ENCODE measurements around the gene ACOXL.

The ACOXL gene

DNA sequence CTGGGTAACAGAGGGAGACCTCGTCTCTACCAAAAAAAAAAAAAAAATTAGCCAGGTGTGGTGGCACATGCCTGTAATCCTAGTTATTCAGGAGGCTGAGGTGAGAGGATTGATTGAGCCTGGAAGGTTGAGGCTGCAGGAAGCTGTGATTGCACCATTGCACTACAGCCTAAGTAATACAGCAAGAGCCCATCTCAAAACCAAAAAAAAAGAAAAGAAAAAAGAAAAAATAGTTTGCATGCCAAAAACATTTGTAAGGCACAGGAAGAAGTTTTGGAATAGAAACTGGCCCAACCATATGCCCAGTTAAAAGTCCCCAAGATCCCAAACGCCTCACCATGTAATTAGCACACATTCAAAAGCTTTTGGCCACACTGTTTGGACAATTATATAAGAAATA lies 13.4 kb upstream of the ACOXL start:
- no peak for DNase-seq (ENCODE audit: low spot score)

DNA sequence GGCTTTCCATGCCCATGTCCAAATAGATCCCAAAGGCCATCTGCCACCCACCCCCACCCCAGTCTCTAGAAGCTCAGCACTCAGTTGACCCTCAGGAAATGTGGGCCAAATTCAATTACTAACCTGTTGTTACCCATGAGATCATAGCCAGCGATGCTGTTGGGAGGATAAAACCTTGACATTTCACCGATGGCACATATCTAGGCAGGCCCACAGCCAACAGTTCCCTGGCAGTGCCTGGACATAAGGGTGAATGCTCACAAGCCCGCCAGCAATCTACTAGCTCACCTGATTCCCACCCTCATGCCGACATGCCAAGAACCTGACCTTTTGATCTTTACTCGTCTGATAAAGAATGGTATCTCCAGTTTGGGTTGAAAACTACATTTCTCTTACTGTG lies 11.8 kb upstream of the ACOXL start:
- no peak for DNase-seq (ENCODE audit: low spot score)

GRCh38 chr2:110724820-110725219 lies 7.6 kb upstream of the ACOXL start:
- no peak for DNase-seq (ENCODE audit: low spot score)

- no peak for DNase-seq (ENCODE audit: low spot score)
Measured at GRCh38 chr2:110725370-110725769, 7.0 kb upstream of the ACOXL start.

GRCh38 chr2:110725859-110726258 lies 6.5 kb upstream of the ACOXL start:
- DNase-seq (ENCODE audit: low spot score) = no peak

- DNase-seq (ENCODE audit: low spot score) = no peak
Measured at GRCh38 chr2:110726285-110726684, 6.1 kb upstream of the ACOXL start.

- DNase-seq (ENCODE audit: low spot score) = no peak
Measured at GRCh38 chr2:110727923-110728322, 4.5 kb upstream of the ACOXL start.

GRCh38 chr2:110729106-110729505 lies 3.3 kb upstream of the ACOXL start:
- no peak for DNase-seq (ENCODE audit: low spot score)

- no peak for DNase-seq (ENCODE audit: low spot score)
Measured at GRCh38 chr2:110731064-110731463, 1.3 kb upstream of the ACOXL start.

GRCh38 chr2:110735366-110735765 lies 3.0 kb downstream of the ACOXL start:
- DNase-seq (ENCODE audit: low spot score) = no peak

DNA sequence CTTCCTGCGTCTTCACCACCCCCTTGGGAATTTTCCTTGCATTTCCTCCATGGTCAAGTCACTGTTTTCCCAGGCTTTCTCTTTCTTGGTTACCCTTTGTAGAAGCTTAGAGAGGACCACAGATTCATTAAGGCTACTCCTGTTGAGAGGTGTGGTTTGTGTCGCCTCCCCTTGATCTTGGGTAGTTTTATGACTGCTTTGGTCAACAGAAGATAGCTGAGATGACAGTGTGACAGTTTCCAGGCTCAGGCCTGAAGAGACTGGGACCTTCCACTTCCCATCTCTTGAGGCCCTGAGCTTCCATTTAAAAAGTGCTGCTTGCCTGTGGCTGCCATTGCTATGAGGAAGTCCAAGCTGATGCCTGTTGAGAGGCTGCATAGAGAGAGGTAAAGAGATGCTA lies 5.4 kb downstream of the ACOXL start:
- DNase-seq (ENCODE audit: low spot score) = no peak

DNA sequence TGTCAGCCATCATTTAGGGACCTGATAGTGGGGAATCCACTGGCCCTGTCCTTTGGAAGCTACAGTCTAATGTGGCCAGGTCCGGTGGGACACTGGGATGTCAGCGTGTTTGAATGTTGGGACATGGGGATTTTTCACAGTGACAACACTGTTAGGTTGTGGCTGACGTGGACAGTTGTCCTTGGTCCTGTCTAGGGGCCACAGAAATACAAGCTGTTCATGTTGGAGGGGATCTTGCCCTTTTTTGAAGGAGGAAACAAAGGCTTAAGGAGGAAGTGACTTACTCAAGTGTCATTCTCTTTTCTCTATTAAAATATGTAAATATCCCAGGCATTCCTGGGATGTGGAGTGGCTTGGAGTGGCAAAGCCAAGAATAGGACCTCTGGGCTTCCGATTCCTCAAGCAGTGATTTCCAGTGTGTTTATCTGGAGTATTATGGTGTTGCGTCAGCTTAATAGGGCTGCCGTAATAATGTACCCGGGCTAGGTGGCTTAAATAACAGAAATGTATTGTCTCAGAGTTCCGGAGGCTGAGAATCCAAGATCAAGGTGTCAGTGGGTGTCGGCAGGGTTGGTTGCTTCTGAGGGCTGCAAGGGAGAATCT lies 8.5 kb downstream of the ACOXL start:
- no peak for DNase-seq (ENCODE audit: low spot score)

GRCh38 chr2:110741491-110741980 lies 9.2 kb downstream of the ACOXL start:
- DNase-seq (ENCODE audit: low spot score) = no peak

DNA sequence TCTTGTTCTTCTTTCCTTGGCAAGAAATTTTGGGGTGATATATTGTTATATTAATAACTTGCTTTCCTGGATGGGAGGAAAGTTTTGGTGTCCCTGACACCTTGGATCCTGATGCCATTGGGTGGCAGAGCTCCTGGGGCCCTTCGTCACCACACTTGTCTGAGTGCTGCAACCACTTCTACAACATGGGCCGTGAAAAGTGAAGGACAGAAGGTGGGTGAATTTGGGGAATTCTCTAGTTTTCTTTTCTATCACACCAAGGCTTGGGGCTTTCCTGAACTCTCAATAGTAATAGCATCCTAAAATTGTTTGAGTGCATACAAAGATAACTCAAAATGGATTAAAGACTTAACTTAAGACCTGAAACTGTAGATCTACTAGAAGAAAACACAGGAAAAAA lies 10.0 kb downstream of the ACOXL start:
- no peak for DNase-seq (ENCODE audit: low spot score)

DNA sequence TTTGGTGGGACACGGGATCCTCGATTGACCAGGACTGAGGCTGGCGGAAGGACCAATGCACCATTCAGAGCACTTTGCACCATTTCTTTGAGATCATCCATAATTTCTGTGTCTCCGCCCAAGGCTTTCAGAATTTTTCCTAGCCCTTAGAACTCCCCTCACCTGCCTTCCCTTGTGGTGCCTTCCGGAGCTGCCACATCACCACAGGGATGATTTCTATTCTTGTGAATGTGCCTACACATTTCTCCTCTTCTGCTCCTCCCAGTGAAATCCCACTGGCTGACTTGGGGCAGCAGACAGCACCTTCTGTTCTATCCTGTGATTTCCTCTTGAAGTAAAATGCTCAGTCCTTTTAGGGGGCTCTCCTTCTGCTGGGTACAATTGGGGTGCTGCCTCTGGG lies 11.2 kb downstream of the ACOXL start:
- DNase-seq (ENCODE audit: low spot score) = no peak

- no peak for DNase-seq (ENCODE audit: low spot score)
Measured at GRCh38 chr2:110744429-110744828, 12.1 kb downstream of the ACOXL start.

- no peak for DNase-seq (ENCODE audit: low spot score)
Measured at GRCh38 chr2:110745048-110745447, 12.7 kb downstream of the ACOXL start.

DNA sequence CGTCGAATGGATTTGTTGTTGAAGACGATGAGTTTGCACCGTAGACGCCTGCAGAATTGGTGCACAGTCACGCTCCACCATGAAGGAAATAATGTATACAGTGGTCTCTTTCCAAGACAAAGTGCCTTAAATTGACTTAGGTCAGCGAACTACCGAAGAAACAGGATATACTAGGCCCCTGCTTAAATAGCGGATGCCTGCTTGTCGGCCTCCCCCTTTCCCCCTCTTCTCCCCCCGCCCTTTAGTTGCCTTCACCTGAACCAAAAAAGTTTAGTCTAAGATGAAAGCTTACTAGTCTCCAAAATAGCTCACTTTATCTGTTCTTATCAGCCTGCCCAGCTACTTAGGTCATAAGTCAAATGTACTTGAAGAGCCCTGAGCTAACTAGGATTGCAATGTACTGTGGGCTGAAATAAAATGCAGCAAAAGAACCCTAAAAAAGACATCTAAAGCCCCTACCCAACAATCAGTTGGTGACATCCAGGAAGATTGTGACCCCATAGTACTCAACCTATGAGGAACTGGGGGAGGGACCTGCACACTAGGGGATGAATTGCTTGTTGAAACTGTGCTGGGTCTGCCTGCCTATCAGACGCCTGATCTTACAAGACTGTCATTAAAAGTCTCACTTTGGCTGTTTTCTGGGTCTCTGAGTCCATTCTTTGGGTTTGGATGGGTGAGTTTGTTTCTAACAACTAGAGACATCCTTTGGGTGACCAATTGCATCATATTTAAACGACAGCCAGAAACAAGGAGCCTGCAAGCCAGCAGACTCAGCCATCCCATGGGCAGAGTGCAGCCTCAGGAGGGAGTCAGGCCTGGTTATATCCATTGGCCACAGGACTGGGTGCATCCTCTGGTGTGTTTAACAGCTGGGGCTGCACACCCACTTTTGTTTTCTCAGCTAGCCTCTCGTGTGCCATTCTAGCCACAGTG lies 14.5 kb downstream of the ACOXL start:
- no peak for DNase-seq (ENCODE audit: low spot score)

DNA sequence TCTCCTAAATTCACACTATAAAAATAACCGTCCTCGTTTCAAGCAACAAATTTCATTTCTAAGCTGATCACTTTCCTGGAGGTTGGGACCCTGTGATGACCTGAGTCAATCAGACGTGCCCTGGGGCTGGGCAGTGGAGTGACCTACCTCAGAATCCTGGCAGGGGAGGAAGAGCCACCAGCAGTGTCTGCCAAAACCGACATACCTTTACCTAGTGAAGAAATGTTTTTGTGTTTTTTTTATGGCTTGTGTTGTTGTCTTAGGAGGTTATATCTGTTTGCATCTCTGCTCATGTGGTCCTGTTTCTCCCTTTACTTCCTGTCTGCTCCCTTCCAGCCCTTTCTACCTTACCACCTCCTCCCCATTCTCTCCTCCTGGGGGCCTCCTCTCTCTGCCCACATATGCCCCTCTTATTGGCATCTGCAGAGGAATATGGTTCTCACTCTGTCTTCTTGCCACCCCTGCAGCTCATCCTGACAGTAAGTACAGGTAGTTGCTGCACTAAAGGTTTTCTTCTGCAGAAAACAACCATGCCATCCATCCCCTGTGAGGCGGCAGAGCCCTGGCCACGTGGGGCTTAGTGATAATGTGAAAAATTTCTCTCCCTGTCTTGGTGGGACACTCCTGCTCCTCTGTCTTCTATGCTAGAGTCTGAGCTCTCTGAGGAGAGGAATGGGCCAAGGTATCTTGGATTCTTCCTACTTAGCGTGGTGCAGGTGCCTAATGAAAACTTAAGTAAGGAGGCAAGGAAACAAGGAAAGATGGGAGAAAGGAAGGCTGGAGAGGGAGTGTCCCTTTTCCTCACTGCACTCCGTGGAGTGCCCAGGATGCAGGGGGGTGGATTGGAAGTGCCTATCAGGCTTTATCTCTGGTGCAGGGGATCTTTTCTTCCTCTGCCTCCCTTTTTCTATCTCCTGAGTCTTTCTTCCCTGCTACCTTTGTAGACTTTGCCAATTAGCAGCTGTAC lies 15.4 kb downstream of the ACOXL start:
- no peak for DNase-seq (ENCODE audit: low spot score)

- DNase-seq (ENCODE audit: low spot score) = no peak
Measured at GRCh38 chr2:110748489-110748867, 16.1 kb downstream of the ACOXL start.

DNA sequence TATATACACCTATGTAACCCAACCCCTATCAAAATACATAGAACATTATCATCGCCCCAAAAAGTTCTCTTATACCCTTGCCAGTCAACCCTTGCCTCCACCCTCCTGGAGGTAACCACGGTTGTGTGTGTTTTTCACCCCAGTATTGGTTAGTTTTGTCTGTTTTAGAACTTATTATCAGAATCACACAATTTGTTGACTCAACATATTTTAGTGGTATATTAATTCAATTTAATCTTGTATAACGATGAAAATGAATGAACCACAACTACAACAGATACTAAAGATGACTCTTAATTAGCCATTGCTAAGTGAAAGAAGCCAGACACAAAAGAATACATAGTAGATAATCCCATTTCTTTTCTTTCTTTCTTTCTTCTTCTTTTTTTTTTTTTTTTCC lies 19.3 kb downstream of the ACOXL start:
- no peak for DNase-seq (ENCODE audit: low spot score)

DNA sequence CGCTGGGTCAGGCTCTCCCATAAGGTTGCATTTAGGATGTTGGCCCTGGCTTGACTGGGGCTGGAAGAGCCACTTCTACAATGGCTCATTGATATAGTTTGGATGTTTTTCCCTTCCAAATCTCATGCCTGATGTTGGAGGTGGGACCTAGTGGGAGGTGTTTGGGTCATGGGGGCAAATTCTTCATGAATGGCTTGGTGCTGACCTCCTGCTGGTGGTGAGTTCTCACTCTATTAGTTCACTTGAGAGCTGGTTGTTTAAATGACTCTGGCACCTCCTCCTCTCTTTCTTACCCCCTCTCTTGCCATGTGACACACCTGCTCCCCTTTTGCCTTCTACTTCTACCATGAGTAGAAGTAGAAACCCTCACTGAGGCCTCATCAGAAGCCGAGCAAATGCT lies 20.5 kb downstream of the ACOXL start:
- no peak for DNase-seq (ENCODE audit: low spot score)

Data from GM03348 (cell line).